Parathyroid adenoma (tissue), 2 donors: ENCODE measurements around the gene CDH16.

Experiments used
- H2AFZ ChIP-seq: fragments of 300-600 bp; sonication (generic); one replicate; pipeline ENCODE4 v1.7.0; 2017; ENCODE audit warnings: antibody characterized with exemption, mild to moderate bottlenecking
- H3K27ac ChIP-seq: fragments of 300-600 bp; sonication (generic); one replicate; pipeline ENCODE4 v1.7.0; 2017
- H3K27me3 ChIP-seq: fragments of 300-600 bp; sonication (generic); one replicate; pipeline ENCODE4 v1.7.0; 2017; ENCODE audit warnings: low read length; ENCODE audit not compliant: control insufficient read depth, insufficient read depth
- H3K36me3 ChIP-seq: fragments of 300-600 bp; sonication (generic); one replicate; pipeline ENCODE4 v1.7.0; 2017; ENCODE audit warnings: low read length; ENCODE audit not compliant: control insufficient read depth, insufficient read depth
- H3K4me1 ChIP-seq: fragments of 300-600 bp; sonication (generic); one replicate; pipeline ENCODE4 v1.7.0; 2017; ENCODE audit warnings: control low read depth
- H3K4me2 ChIP-seq: fragments of 300-600 bp; sonication (generic); one replicate; pipeline ENCODE4 v1.7.0; 2017; ENCODE audit warnings: low read length
- H3K4me3 ChIP-seq: fragments of 300-600 bp; sonication (generic); one replicate; pipeline ENCODE4 v1.7.0; 2017; ENCODE audit warnings: low read depth, low read length
- H3K79me2 ChIP-seq: fragments of 300-600 bp; sonication (generic); one replicate; pipeline ENCODE4 v1.7.0; 2017; ENCODE audit warnings: control low read depth
- H3K9ac ChIP-seq: fragments of 300-600 bp; sonication (generic); one replicate; pipeline ENCODE4 v1.7.0; 2017; ENCODE audit warnings: mild to moderate bottlenecking
- H3K9me3 ChIP-seq: fragments of 300-600 bp; sonication (generic); one replicate; pipeline ENCODE4 v1.7.0; 2017; ENCODE audit warnings: low read length; ENCODE audit not compliant: control insufficient read depth
- TF ChIP-seq, protein P1 (sequence below): fragments of 300-600 bp; sonication (generic); IDR thresholded peaks from one replicate; pipeline ENCODE4 v1.7.0; 2017; ENCODE audit warnings: antibody characterized with exemption, mild to moderate bottlenecking
- donor health status: primary hyperparathyroidism.

The CDH16 gene, protein sequence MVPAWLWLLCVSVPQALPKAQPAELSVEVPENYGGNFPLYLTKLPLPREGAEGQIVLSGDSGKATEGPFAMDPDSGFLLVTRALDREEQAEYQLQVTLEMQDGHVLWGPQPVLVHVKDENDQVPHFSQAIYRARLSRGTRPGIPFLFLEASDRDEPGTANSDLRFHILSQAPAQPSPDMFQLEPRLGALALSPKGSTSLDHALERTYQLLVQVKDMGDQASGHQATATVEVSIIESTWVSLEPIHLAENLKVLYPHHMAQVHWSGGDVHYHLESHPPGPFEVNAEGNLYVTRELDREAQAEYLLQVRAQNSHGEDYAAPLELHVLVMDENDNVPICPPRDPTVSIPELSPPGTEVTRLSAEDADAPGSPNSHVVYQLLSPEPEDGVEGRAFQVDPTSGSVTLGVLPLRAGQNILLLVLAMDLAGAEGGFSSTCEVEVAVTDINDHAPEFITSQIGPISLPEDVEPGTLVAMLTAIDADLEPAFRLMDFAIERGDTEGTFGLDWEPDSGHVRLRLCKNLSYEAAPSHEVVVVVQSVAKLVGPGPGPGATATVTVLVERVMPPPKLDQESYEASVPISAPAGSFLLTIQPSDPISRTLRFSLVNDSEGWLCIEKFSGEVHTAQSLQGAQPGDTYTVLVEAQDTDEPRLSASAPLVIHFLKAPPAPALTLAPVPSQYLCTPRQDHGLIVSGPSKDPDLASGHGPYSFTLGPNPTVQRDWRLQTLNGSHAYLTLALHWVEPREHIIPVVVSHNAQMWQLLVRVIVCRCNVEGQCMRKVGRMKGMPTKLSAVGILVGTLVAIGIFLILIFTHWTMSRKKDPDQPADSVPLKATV

DNA sequence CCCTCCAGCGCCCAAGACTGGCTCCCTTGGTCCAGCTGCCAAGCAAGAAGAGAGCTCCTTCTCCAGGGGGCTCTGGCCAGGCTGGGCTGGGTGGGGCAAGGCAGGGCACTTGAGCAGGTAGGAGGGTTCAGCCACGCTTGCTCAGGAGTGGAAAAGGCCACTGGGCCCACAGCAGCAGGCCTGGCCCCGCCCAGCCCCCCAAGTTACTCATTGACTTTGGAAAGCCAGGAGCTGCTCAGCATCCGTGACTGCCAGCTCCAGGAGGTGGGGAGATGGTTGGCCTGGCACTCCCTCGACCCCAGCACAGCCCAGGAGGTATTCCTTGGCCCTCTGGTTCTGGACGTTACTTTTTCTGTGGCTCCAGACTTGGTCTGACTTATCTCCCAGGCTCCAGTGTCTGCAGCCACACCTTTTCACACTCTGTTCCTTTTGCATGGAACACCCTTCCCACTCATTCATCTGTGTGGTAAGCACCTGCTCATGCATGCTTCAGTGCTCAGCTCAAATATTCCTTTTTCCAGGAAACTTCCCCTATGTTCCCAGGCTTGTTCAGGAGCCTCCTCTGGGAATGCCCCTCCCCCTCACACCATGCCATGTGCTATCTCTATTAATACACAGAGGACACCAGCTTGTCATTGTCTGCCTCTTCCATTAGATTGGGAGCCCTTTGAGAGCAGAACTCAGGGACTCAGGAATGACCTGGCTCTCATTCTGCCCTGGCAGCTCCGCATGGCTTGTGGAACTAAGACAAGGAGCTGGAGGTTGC lies at the start of gene CDH16:
CDH16 (minus strand) TSS at position 83 of the 766 bp plus-strand sequence. CDS start 820 bp downstream, outside the sequence.
- H3K79me2 ChIP-seq = no peaks in the 10 kb centered on the region
- TF ChIP-seq, protein P1, sequence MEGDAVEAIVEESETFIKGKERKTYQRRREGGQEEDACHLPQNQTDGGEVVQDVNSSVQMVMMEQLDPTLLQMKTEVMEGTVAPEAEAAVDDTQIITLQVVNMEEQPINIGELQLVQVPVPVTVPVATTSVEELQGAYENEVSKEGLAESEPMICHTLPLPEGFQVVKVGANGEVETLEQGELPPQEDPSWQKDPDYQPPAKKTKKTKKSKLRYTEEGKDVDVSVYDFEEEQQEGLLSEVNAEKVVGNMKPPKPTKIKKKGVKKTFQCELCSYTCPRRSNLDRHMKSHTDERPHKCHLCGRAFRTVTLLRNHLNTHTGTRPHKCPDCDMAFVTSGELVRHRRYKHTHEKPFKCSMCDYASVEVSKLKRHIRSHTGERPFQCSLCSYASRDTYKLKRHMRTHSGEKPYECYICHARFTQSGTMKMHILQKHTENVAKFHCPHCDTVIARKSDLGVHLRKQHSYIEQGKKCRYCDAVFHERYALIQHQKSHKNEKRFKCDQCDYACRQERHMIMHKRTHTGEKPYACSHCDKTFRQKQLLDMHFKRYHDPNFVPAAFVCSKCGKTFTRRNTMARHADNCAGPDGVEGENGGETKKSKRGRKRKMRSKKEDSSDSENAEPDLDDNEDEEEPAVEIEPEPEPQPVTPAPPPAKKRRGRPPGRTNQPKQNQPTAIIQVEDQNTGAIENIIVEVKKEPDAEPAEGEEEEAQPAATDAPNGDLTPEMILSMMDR = no peak
- no peaks in the 10 kb centered on the region for H3K9me3 ChIP-seq
- H2AFZ ChIP-seq = no peak within 1 kb of the TSS
- no peak within 1 kb of the TSS for H3K4me2 ChIP-seq
- H3K4me3 ChIP-seq = no peak within 1 kb of the TSS
- H3K4me1 ChIP-seq = peaks cover 3% of the 10 kb centered on the region
- no peak within 1 kb of the TSS for H3K27ac ChIP-seq
- no peak within 1 kb of the TSS for H3K9ac ChIP-seq
- H3K27me3 ChIP-seq = no peaks in the 10 kb centered on the region
- no peaks in the 10 kb centered on the region for H3K36me3 ChIP-seq

DNA sequence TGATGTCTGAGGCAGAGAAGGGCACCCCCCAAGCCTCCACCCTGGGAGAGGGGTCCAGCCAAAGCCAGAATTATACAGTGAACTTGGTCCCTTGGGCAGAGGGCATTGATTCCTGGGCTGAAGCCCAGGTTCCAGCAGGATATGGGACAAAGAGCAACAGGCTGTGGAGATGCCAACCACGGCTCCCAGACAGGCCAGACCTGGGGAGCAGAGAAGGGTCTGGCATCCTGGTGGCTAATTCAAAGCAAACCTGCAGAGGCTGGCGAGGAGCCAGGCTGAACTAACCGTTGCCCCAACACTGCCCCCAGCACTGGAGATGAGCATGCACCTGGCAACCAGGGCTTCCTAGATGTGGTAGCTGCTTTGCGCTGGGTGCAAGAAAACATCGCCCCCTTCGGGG lies 45.4 kb upstream of the CDH16 start:
- no peak overlapping the region for H3K4me2 ChIP-seq
- H3K4me3 ChIP-seq = no peak overlapping the region
- no peak overlapping the region for H3K9ac ChIP-seq
- H3K4me1 ChIP-seq = no peaks in the 10 kb centered on the region
- H3K9me3 ChIP-seq = no peaks in the 10 kb centered on the region
- TF ChIP-seq, protein P1 = no peak
- no peaks in the 10 kb centered on the region for H3K36me3 ChIP-seq
- H3K79me2 ChIP-seq = no peaks in the 10 kb centered on the region
- H3K27me3 ChIP-seq = no peaks in the 10 kb centered on the region
- no peak overlapping the region for H3K27ac ChIP-seq
- H2AFZ ChIP-seq = no peak overlapping the region

DNA sequence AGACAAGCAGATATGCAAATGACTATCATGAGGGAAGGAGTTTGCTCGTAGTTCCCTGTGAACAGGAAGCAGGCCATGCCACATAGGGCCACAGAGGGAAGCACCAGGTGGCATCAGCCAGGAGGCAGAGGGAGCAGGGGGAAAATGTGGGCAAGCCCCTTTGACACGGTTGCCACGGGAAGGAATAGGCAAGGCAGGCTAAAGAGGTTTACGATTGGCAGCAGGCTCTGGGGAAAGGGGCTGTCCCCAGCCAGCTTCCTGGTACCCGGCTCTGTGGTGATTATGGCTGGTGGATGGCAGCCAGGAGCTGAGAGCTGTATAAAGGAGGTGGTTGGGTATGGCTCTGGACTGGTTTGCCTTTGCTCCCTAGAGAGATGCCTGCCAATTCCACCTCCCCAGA lies 43.2 kb upstream of the CDH16 start:
- no peak overlapping the region for H3K9ac ChIP-seq
- TF ChIP-seq, protein P1 = no peak

DNA sequence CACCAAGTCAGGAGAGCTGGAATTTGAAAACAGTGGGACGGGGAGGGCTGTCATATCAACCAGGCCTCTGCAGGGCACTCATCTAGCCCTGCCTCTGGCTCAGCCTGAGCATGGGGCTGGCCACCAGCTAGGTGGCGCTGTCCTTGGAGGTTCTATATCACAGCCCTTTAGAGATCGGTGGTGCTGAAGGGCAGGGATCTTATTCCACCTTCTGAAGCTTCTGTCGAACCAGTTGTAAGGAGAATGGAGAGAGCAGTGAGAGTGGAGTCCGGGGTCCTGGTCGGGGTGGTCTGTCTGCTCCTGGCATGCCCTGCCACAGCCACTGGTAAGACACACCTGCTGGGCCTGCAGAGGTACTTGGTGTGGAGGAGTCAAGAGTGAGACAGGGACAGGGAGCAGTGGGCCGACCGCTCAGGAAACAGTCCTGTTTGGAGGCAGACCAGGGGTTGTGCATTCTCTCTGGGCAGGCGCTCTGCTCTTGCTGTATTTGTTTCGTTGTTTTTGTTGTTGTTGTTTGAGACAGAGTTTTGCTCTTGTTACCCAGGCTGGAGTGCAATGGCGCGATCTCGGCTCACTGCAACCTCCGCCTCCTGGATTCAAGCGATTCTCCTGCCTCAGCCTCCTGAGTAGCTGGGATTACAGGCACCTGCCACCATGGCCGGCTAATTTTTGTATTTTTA lies 42.5 kb upstream of the CDH16 start, which contains the start of gene CES3:
CES3 (plus strand) TSS at position 202 of the 680 bp plus-strand sequence; CDS start at position 244, 42 bp downstream.
- no peaks in the 10 kb centered on the region for H3K79me2 ChIP-seq
- H3K36me3 ChIP-seq = no peaks in the 10 kb centered on the region
- no peak within 1 kb of the TSS for H3K4me3 ChIP-seq
- TF ChIP-seq, protein P1 = peak; percentile 66
- no peak within 1 kb of the TSS for H3K4me2 ChIP-seq
- no peaks in the 10 kb centered on the region for H3K9me3 ChIP-seq
- H3K27ac ChIP-seq = no peak within 1 kb of the TSS
- H3K27me3 ChIP-seq = no peaks in the 10 kb centered on the region
- no peaks in the 10 kb centered on the region for H3K4me1 ChIP-seq
- no peak within 1 kb of the TSS for H3K9ac ChIP-seq
- peak within 1 kb of the TSS; percentile 27 for H2AFZ ChIP-seq

More for the DNA sequence above, 43.2 kb upstream of the CDH16 start:
- H3K36me3 ChIP-seq = no peaks in the 10 kb centered on the region
- H3K4me3 ChIP-seq = no peak overlapping the region
- H3K79me2 ChIP-seq = no peaks in the 10 kb centered on the region
- H2AFZ ChIP-seq = no peak overlapping the region
- H3K27me3 ChIP-seq = no peaks in the 10 kb centered on the region
- no peak overlapping the region for H3K4me2 ChIP-seq
- H3K9me3 ChIP-seq = no peaks in the 10 kb centered on the region
- no peak overlapping the region for H3K27ac ChIP-seq
- H3K4me1 ChIP-seq = no peaks in the 10 kb centered on the region
